OCI-LY3 (cell line): ENCODE measurements around the gene PAWR.

Experiments used
- H2AFZ ChIP-seq: fragments of 200-600, 300-600 bp; shearing (Covaris generic); 2 replicates; pipeline ENCODE4 v1.6.0; 2014; ENCODE audit warnings: antibody characterized with exemption, low read depth, low read length
- H3K27ac ChIP-seq: fragments of 200-600, 300-600 bp; sonication (generic); 2 replicates; pipeline ENCODE4 v1.5.1; 2014; ENCODE audit warnings: mild to moderate bottlenecking, low read length, moderate library complexity, mixed read lengths
- H3K27me3 ChIP-seq: fragments of 200-600, 300-600 bp; sonication (generic); 2 replicates; pipeline ENCODE4 v1.6.1; 2014; ENCODE audit warnings: low read depth, low read length, mixed read lengths
- H3K36me3 ChIP-seq: fragments of 200-600, 300-600 bp; sonication (generic); replicated peaks from 2 replicates; pipeline ENCODE3; 2014; ENCODE audit warnings: low read depth, low read length, mixed read lengths
- H3K4me1 ChIP-seq: fragments of 300-600, 200-600 bp; sonication (generic); 2 replicates; pipeline ENCODE4 v1.6.1; 2014; ENCODE audit warnings: low read length, mixed read lengths
- H3K4me2 ChIP-seq: fragments of 200-600, 300-600 bp; sonication (generic); 2 replicates; pipeline ENCODE4 v1.6.1; 2014; ENCODE audit warnings: low read length, mixed read lengths
- H3K4me3 ChIP-seq: fragments of 300-600, 200-600 bp; sonication (generic); 2 replicates; pipeline ENCODE4 v1.5.1; 2014; ENCODE audit warnings: antibody characterized with exemption, mild to moderate bottlenecking, low read length, moderate library complexity
- H3K79me2 ChIP-seq: fragments of 300-600, 200-600 bp; shearing (Covaris generic); 2 replicates; pipeline ENCODE4 v1.6.1; 2014; ENCODE audit warnings: mild to moderate bottlenecking, low read length, mixed read lengths
- H3K9ac ChIP-seq: fragments of 300-600, 200-600 bp; shearing (Covaris generic); 2 replicates; pipeline ENCODE4 v1.6.0; 2014; ENCODE audit warnings: mild to moderate bottlenecking, low read length, moderate library complexity
- H3K9me3 ChIP-seq: fragments of 200-600, 300-600 bp; shearing (Covaris generic); 2 replicates; pipeline ENCODE4 v1.6.1; 2014; ENCODE audit warnings: low read length, mixed read lengths; ENCODE audit not compliant: insufficient read depth
- H4K20me1 ChIP-seq: fragments of 200-600, 300-600 bp; sonication (generic); 2 replicates; pipeline ENCODE4 v1.6.1; 2016; ENCODE audit warnings: low read length, mixed read lengths; ENCODE audit not compliant: insufficient read depth
- CTCF ChIP-seq: fragments of 200-600, 300-600 bp; sonication (generic); IDR thresholded peaks from 2 replicates; pipeline ENCODE4 v1.5.1; 2014; ENCODE audit warnings: antibody characterized with exemption, low read length, low read depth
- EZH2phosphoT487 ChIP-seq: fragments of 200-600 bp; shearing (Covaris generic); IDR thresholded peaks from 2 replicates; pipeline ENCODE4 v1.6.1; 2018; ENCODE audit warnings: antibody characterized with exemption, mixed run types, low read depth

The PAWR gene

GRCh38 chr12:79690638-79691510 is at the start of gene PAWR:
TSS of gene PAWR (minus strand) at chr12:79690964. CDS start at chr12:79690244, 720 bp downstream.
- H3K9me3 ChIP-seq: no peaks in the 10 kb centered on the region
- TF ChIP-seq EZH2phosphoT487: no peak
- TF ChIP-seq CTCF: peak; percentile 42
- no peaks in the 10 kb centered on the region for H3K36me3 ChIP-seq
- peaks cover 30% of the 10 kb centered on the region for H3K4me1 ChIP-seq
- H3K27ac ChIP-seq: peak within 1 kb of the TSS; percentile 71
- peaks cover 16% of the 10 kb centered on the region for H4K20me1 ChIP-seq
- H3K4me3 ChIP-seq: peak within 1 kb of the TSS; percentile 82
- peaks cover 17% of the 10 kb centered on the region for H3K27me3 ChIP-seq
- peak within 1 kb of the TSS; percentile 90 for H3K4me2 ChIP-seq
- peak within 1 kb of the TSS; percentile 97 for H2AFZ ChIP-seq
- peaks cover 45% of the 10 kb centered on the region for H3K79me2 ChIP-seq
- H3K9ac ChIP-seq: peak within 1 kb of the TSS; percentile 73

GRCh38 chr12:79737875-79738718 is 47.3 kb upstream of the PAWR start:
- no peaks in the 10 kb centered on the region for H3K4me1 ChIP-seq
- peaks cover 5% of the 10 kb centered on the region; the same call in 1 of the 2 replicates for H3K27me3 ChIP-seq
- H3K9me3 ChIP-seq: no peaks in the 10 kb centered on the region
- H3K4me3 ChIP-seq: no peak overlapping the region
- no peaks in the 10 kb centered on the region for H3K36me3 ChIP-seq
- H3K9ac ChIP-seq: no peak overlapping the region
- H4K20me1 ChIP-seq: no peaks in the 10 kb centered on the region
- H2AFZ ChIP-seq: no peak overlapping the region
- TF ChIP-seq EZH2phosphoT487 (no peak), CTCF (peak; percentile 80)
- H3K4me2 ChIP-seq: no peak overlapping the region
- no peak overlapping the region for H3K27ac ChIP-seq
- no peaks in the 10 kb centered on the region for H3K79me2 ChIP-seq

DNA sequence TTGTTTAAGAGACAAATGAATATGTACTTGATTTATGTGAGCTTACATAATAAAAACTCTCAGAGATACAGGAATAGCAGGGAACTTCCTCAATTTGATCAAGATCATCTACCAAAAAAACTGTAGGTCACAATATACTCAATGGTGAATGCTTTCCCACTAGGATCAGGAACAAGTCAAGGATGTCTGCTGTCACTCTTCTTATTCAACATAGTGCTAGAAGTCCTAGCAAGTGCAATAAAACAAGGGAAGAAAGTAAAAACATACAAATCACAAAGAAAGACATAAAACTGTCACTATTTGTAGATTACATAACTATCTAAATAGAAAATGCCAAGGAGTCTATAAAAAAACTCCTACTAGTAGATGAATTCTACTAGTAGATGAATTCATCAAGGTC is 41.9 kb upstream of the PAWR start:
- Histone ChIP-seq H3K4me2 (no peak overlapping the region), H3K79me2 (no peaks in the 10 kb centered on the region), H3K4me1 (no peaks in the 10 kb centered on the region), H3K27ac (no peak overlapping the region), H3K36me3 (no peaks in the 10 kb centered on the region), H3K4me3 (no peak overlapping the region), H3K9ac (no peak overlapping the region), H3K27me3 (0 out of 2 replicates have a peak, but pooled peaks cover 2% of the 10 kb centered on the region), H2AFZ (no peak overlapping the region), H4K20me1 (no peaks in the 10 kb centered on the region), H3K9me3 (no peaks in the 10 kb centered on the region)
- TF ChIP-seq CTCF: no peak
- no peak for TF ChIP-seq EZH2phosphoT487

DNA sequence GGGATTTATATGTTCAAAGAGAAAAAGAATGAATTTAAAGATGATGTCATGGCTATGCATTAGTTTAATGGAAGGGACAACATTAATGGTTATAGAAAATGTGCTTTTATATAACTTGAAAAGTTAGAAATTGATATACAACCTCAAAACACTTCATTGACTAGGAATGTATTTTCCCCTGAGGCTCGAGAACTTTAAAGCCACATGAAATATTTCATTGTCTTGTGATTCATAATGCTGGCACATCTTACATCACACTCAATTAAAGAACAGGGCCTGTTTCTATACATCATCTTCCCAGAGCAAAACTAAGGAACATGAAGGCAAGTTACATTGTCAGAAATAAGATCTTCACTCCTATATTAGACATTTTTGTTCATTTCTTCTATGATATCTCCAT is 35.2 kb upstream of the PAWR start:
- no peak overlapping the region for H3K4me3 ChIP-seq
- H3K4me1 ChIP-seq: no peaks in the 10 kb centered on the region
- no peak overlapping the region for H3K9ac ChIP-seq
- H3K79me2 ChIP-seq: no peaks in the 10 kb centered on the region
- no peaks in the 10 kb centered on the region for H4K20me1 ChIP-seq
- no peak overlapping the region for H2AFZ ChIP-seq
- no peak overlapping the region for H3K4me2 ChIP-seq
- TF ChIP-seq CTCF: no peak
- TF ChIP-seq EZH2phosphoT487: no peak
- H3K27me3 ChIP-seq: no peaks in the 10 kb centered on the region
- H3K9me3 ChIP-seq: no peaks in the 10 kb centered on the region
- no peaks in the 10 kb centered on the region for H3K36me3 ChIP-seq
- no peak overlapping the region for H3K27ac ChIP-seq
